HG03066 (cell line): ENCODE results near the gene PFKFB1.

Experiments
- ATAC-seq: cut with Tn5 transposase; IDR thresholded peaks from one replicate; pipeline ENCODE4 v1.9.1; 2021; ENCODE audit warnings: low read depth; ENCODE audit not compliant: unreplicated experiment

The PFKFB1 gene

GRCh38 chrX:54928876-54929275 is 65.1 kb downstream of the PFKFB1 start:
- ATAC-seq, result no peak

GRCh38 chrX:54926978-54927377 is 67.0 kb downstream of the PFKFB1 start:
- ATAC-seq, result no peak

DNA sequence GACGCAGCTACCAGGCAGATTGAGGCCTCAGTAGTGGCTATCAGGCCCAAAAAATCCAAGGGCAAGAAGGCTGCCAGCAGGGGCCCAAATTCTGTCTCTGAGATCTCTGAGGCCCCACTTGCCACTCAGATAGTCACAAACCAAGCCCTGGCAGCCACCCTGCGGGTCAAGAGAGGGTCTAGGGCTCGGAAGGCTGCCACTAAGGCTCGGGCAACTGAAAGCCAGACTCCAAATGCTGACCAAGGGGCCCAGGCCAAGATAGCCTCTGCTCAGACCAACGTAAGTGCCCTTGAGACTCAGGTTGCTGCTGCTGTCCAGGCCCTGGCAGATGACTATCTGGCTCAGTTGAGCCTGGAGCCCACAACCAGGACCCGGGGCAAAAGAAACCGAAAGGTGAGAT is 70.6 kb downstream of the PFKFB1 start:
- ATAC-seq, result no peak

GRCh38 chrX:54922547-54922946 is 71.4 kb downstream of the PFKFB1 start:
- ATAC-seq, result no peak

GRCh38 chrX:54921427-54922021 is 72.5 kb downstream of the PFKFB1 start:
- peak; percentile 57 for ATAC-seq

- ATAC-seq, result peak; percentile 24
Measured at GRCh38 chrX:54920610-54921426, 73.2 kb downstream of the PFKFB1 start, which contains the start of gene TRO. Gene TRO (plus strand): TSS chrX:54920824. CDS start chrX:54922247, 1,423 bp downstream.

DNA sequence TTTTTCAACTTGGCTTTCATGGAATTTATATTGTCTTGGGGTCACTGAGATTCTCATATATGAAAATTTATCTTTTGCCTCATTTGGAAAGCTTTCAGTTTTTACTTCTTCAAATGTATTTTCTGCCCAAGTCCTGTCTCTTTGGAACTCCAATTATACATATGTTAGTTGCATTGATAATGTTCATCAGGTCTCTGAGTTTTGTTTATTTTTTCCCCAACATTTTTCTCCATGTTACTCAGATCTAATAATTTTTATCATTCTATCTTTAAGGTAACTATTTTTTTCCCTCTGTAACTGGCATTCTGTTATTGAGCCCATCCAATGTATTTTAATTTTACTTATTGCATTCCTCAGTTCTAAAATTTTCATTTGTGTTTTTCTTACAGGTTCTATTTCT is 84.0 kb downstream of the PFKFB1 start:
- ATAC-seq, result no peak

- ATAC-seq, result no peak
Measured at GRCh38 chrX:54894159-54894558, 99.8 kb downstream of the PFKFB1 start.

GRCh38 chrX:54891573-54891972 is 102.4 kb downstream of the PFKFB1 start:
- ATAC-seq, result no peak

GRCh38 chrX:54885740-54886139 is 108.2 kb downstream of the PFKFB1 start:
- no peak for ATAC-seq
